Spleen (tissue), 11 donors: ENCODE results near the gene TEX14. TPM values are rescaled to one million over a fixed set of nuclear protein-coding genes. Genes with fewer than 3 reads are reported as not detected.
"Not testable (repeated sequence)": the region's sequence is repeated elsewhere in the genome, so short reads cannot be mapped to it uniquely, and the experiment has no call there.

Experiments used
- DNase-seq: peaks from one replicate; pipeline ENCODE4 v3.0.0-alpha.2; 2020
- H3K27ac ChIP-seq, 8 donors: fragments of 200-600 bp; sonication (generic) in 7 of 8; 1 replicate in 4 of 8; 2 replicates in 4 of 8; pipeline versions ENCODE4 v1.5.0 to v1.8.0; 2016 to 2021; ENCODE audit warnings: inconsistent platforms in 4 of 8, mild to moderate bottlenecking in 4 of 8, moderate library complexity in 1 of 8
- H3K27me3 ChIP-seq, 7 donors: fragments of 200-600 bp; sonication (generic) in 6 of 7; replicated peaks in 1 of 7; 1 replicate in 4 of 7; 2 replicates in 3 of 7; pipeline versions ENCODE4 v1.5.0 to v1.8.0; 2016 to 2021; ENCODE audit warnings: inconsistent platforms in 3 of 7, mild to moderate bottlenecking in 1 of 7
- H3K36me3 ChIP-seq, 6 donors: fragments of 200-600 bp; sonication (generic) in 5 of 6; 1 replicate in 4 of 6; 2 replicates in 2 of 6; pipeline versions ENCODE4 v1.5.0 to v1.8.0; 2016 to 2021; ENCODE audit warnings: inconsistent platforms in 2 of 6
- H3K4me1 ChIP-seq, 6 donors: fragments of 200-600 bp; sonication (generic) in 5 of 6; 1 replicate in 3 of 6; 2 replicates in 3 of 6; pipeline versions ENCODE4 v1.5.0 to v1.8.0; 2016 to 2021; ENCODE audit warnings: inconsistent platforms in 3 of 6
- H3K4me3 ChIP-seq, 8 donors: fragments of 200-600 bp; sonication (generic) in 7 of 8; 1 replicate in 4 of 8; 2 replicates in 4 of 8; pipeline versions ENCODE4 v1.5.0 to v1.8.0; 2016 to 2021; ENCODE audit warnings: inconsistent platforms in 4 of 8, mild to moderate bottlenecking in 4 of 8, moderate library complexity in 2 of 8
- H3K9me3 ChIP-seq, 8 donors: fragments of 200-600 bp; sonication (generic) in 7 of 8; 1 replicate in 4 of 8; 2 replicates in 4 of 8; pipeline versions ENCODE4 v1.5.0 to v1.8.0; 2016 to 2021; ENCODE audit warnings: inconsistent platforms in 4 of 8
- CTCF ChIP-seq, 11 experiments: fragments of 200-600 bp in 7 of 11; fragments of 450-650 bp in 4 of 11; sonication (generic) in 4 of 11; IDR thresholded peaks in 8 of 11; conservative IDR thresholded peaks in 3 of 11; 1 replicate in 7 of 11; 2 replicates in 4 of 11; pipeline versions ENCODE4 v1.4.0 to v1.8.0; 2016 to 2021; ENCODE audit warnings: antibody characterized with exemption in 11 of 11, inconsistent platforms in 4 of 11, mild to moderate bottlenecking in 1 of 11
- POLR2A ChIP-seq, 3 donors: fragments of 450-650 bp; IDR thresholded peaks; one replicate each; pipeline ENCODE4 v1.5.1; 2017; ENCODE audit warnings: antibody characterized with exemption in 3 of 3, mild to moderate bottlenecking in 1 of 3
- POLR2AphosphoS5 ChIP-seq, 3 donors: sonication (generic); formaldehyde crosslinking; IDR thresholded peaks; one replicate each; pipeline ENCODE4 v1.5.1; 2017; ENCODE audit warnings: antibody characterized with exemption in 3 of 3
- WGBS, 5 donors: extraction: QIAGEN DNeasy Blood & Tissue Kit in 3 of 5; methylation state at CpG; one replicate each; pipeline versions ENCODE4 v1.1.5 to v1.1.7; 2013 to 2018; 5-methylcytosine and 5-hydroxymethylcytosine counted together
- intact Hi-C: fragments of 100-400 bp; cut with DNase I; formaldehyde crosslinking; loops from one replicate; pipeline ENCODE4 v1.15.0; 2023; ENCODE audit warnings: low total_unique reads
- polyA plus RNA-seq, 3 donors: library from polyadenylated mRNA; stranded (reverse); fragments of 200-250 nt; gene quantifications; one replicate each; pipeline ENCODE4 v1.2.1, GENCODE V29; 2013
- total RNA-seq, 7 donors: library from RNA; depleted of rRNA in 3 of 7; stranded (reverse); fragments of >200 nt in 3 of 7; fragmentation: NEBNext Ultra II Directional in 4 of 7; extraction: Animal tissue kit (Norgen Biotek cat#: 25700) in 4 of 7; gene quantifications; one replicate each; pipeline versions ENCODE4 v1.1.0 to v1.2.1, GENCODE V29; 2016 to 2021
- donor health status: healthy with polysubstance abuse.
- donor health status: DM: no; HTN: no; CAD: no; lungs with moderate emphysema.
- donor health status: DM: no; HTN: no; CAD: no.
- donor health status: Bipolar disorder and iron deficiency.
- donor health status: healthy.
- donor health status: DM: no; HTN: no; CAD: no.
- donor health status: DM: yes; HTN: yes; CAD: no.

The TEX14 gene
- total and polyA plus RNA-seq, 10 donors = 0.17 to 0.70 (median 0.39) TPM; not detected in 1

- Histone ChIP-seq H3K27me3 (no peaks in the 10 kb centered on the region), H3K36me3 (no peaks in the 10 kb centered on the region), H3K9me3 (no peaks in the 10 kb centered on the region), H3K4me1 (peaks cover 0 to 6% (median 4%) of the 10 kb centered on the region in 6 donors), H3K27ac (no peak overlapping the region), H3K4me3 (no peak overlapping the region)
- TF ChIP-seq CTCF (IDR thresholded peaks at IDR 0.05 in 8 of 11, conservative IDR thresholded peaks at IDR 0.05 in 3 of 11) (peak; percentile 66 to 94 (median 87)), POLR2A (IDR thresholded peaks at IDR 0.05) (no peak), POLR2AphosphoS5 (IDR thresholded peaks at IDR 0.05) (peak in 2 of 3 donors; percentile 12 to 29)
- intact Hi-C loops = loop anchor here (5.0 kb wide), 1 partner anchor 420 kb away; no protein-coding TSS in a partner anchor
- peak; percentile 81 for DNase-seq
- WGBS, 5 donors = 0 to 14% (median 2%) methylated on average over 2 of the region's 2 CpGs
Observed at GRCh38 chr17:58587713-58588117, 104.1 kb downstream of the TEX14 start.

- H3K4me1 ChIP-seq = peaks cover 0 to 6% (median 4%) of the 10 kb centered on the region in 6 donors
- whole genome bisulfite sequencing, 5 donors = 58 to 80% (median 70%) methylated on average over 1 of the region's 1 CpG
- no peaks in the 10 kb centered on the region for H3K9me3 ChIP-seq
- no peaks in the 10 kb centered on the region for H3K27me3 ChIP-seq
- no peaks in the 10 kb centered on the region for H3K36me3 ChIP-seq
- no peak overlapping the region for H3K4me3 ChIP-seq
- no peak overlapping the region for H3K27ac ChIP-seq
- intact Hi-C loops = loop anchor here (5.0 kb wide), 1 partner anchor 421 kb away; no protein-coding TSS in a partner anchor
- TF ChIP-seq POLR2AphosphoS5 (IDR thresholded peaks at IDR 0.05) = no peak
- no peak for DNase-seq
Observed at GRCh38 chr17:58586009-58586644, 105.7 kb downstream of the TEX14 start.

- 91 to 96% (median 93%) methylated on average over 10 of the region's 10 CpGs for WGBS, 5 donors
- no peak overlapping the region for H3K27ac ChIP-seq
- TF ChIP-seq POLR2A (IDR thresholded peaks at IDR 0.05) (no peak), POLR2AphosphoS5 (IDR thresholded peaks at IDR 0.05) (no peak), CTCF (IDR thresholded peaks at IDR 0.05 in 8 of 11, conservative IDR thresholded peaks at IDR 0.05 in 3 of 11) (no peak)
- H3K4me1 ChIP-seq = peaks cover 0 to 6% (median 4%) of the 10 kb centered on the region in 6 donors
- H3K27me3 ChIP-seq = no peaks in the 10 kb centered on the region
- no peak overlapping the region for H3K4me3 ChIP-seq
- H3K36me3 ChIP-seq = no peaks in the 10 kb centered on the region
- intact Hi-C loops = loop anchor here (5.0 kb wide), 1 partner anchor 422 kb away; no protein-coding TSS in a partner anchor
- no peak for DNase-seq
- H3K9me3 ChIP-seq = no peaks in the 10 kb centered on the region
Observed at GRCh38 chr17:58585554-58585953, 106.3 kb downstream of the TEX14 start.

DNA sequence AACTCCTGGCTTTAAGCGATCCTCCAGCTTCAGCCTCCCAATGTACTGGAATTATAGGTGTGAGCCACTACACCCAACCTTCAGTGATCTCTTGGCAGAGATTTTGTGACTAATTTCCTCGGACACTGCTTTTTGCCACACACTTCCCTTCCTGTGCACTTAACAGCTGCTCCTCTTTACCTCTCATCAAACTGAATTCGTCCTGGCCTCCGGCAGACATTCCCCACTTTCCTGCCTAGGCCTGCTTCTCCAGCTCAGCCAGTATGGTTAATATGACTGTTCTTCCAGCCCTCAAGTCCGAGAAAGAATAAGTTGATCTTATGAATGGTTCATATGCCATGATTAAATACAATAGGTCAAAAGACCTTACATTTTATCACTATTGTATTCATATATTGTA lies 108.4 kb downstream of the TEX14 start:
- TF ChIP-seq POLR2AphosphoS5 (IDR thresholded peaks at IDR 0.05) (no peak), CTCF (IDR thresholded peaks at IDR 0.05 in 8 of 11, conservative IDR thresholded peaks at IDR 0.05 in 3 of 11) (no peak), POLR2A (IDR thresholded peaks at IDR 0.05) (no peak)
- Histone ChIP-seq H3K9me3 (no peaks in the 10 kb centered on the region), H3K36me3 (no peaks in the 10 kb centered on the region), H3K27me3 (no peaks in the 10 kb centered on the region), H3K4me3 (no peak overlapping the region), H3K27ac (no peak overlapping the region), H3K4me1 (peaks cover 0 to 6% (median 4%) of the 10 kb centered on the region in 6 donors)
- intact Hi-C loops = no loop called here
- DNase-seq = no peak
- WGBS, 5 donors = 76 to 86% (median 79%) methylated on average over 5 of the region's 5 CpGs

- H3K27me3 ChIP-seq, H3K4me3 ChIP-seq, H3K36me3 ChIP-seq, H3K27ac ChIP-seq, H3K4me1 ChIP-seq, intact Hi-C loops, DNase-seq, H3K9me3 ChIP-seq: not testable (repeated sequence)
- WGBS, 5 donors = 89 to 97% (median 93%) methylated on average over 7 of the region's 7 CpGs
Observed at GRCh38 chr17:58582718-58583117, 109.1 kb downstream of the TEX14 start.
